HCT116 (cell line): ENCODE results near the gene GTPBP2.

Source experiments
- CEBPB ChIP-seq: IDR thresholded peaks from 2 replicates; pipeline ENCODE4 v1.6.1; 2012; ENCODE audit warnings: low read depth
- EZH2 ChIP-seq: fragments of 200-600 bp; sonication (generic); IDR thresholded peaks from 2 replicates; pipeline ENCODE4 v1.6.1; 2017; ENCODE audit warnings: antibody characterized with exemption, mixed run types
- EZH2phosphoT487 ChIP-seq: fragments of 200-600 bp; IDR thresholded peaks from 2 replicates; pipeline ENCODE4 v1.6.1; 2018; ENCODE audit warnings: antibody characterized with exemption, borderline replicate concordance
- JUND ChIP-seq: IDR thresholded peaks from 2 replicates; pipeline ENCODE4 v1.6.1; 2012
- POLR2A ChIP-seq: IDR thresholded peaks from 2 replicates; pipeline ENCODE4 v1.7.0; 2011; ENCODE audit warnings: borderline replicate concordance; ENCODE audit not compliant: insufficient read depth, insufficient read length; ENCODE audit errors: extremely low read depth
- POLR2AphosphoS5 ChIP-seq: IDR thresholded peaks from 2 replicates; pipeline ENCODE4 v1.6.1; 2011; ENCODE audit warnings: mild to moderate bottlenecking, low read depth, low read length, moderate library complexity
- SIN3A ChIP-seq: IDR thresholded peaks from 2 replicates; pipeline ENCODE4 v1.6.1; 2012; ENCODE audit warnings: low read depth
- SP1 ChIP-seq: IDR thresholded peaks from 2 replicates; pipeline ENCODE4 v1.6.1; 2012; ENCODE audit warnings: low read depth
- TCF7L2 ChIP-seq: IDR thresholded peaks from 2 replicates; pipeline ENCODE4 v1.7.0; 2011; ENCODE audit warnings: borderline replicate concordance, inconsistent platforms; ENCODE audit not compliant: insufficient read depth, insufficient read length; ENCODE audit errors: extremely low read depth
- YY1 ChIP-seq: IDR thresholded peaks from 2 replicates; pipeline ENCODE4 v1.6.1; 2011; ENCODE audit warnings: low read length, low read depth, moderate library complexity, mild to moderate bottlenecking; ENCODE audit not compliant: insufficient replicate concordance; ENCODE audit errors: extremely low read depth
- ZNF274 ChIP-seq: fragments of 200-500 bp; sonication (Bioruptor generic); IDR thresholded peaks from 2 replicates; pipeline ENCODE4 v1.6.1; 2014; ENCODE audit warnings: mild to moderate bottlenecking, low read depth, low read length, inconsistent platforms
- TF ChIP-seq, protein P1 (sequence below): IDR thresholded peaks from 2 replicates; pipeline ENCODE4 v1.6.1; 2012
- TF ChIP-seq, protein P2 (sequence below): IDR thresholded peaks from 2 replicates; pipeline ENCODE4 v1.6.1; 2012; ENCODE audit warnings: low read depth
- TF ChIP-seq, protein P3 (sequence below), 3 experiments: fragments of 200-600 bp in 1 of 3; sonication (generic) in 1 of 3; IDR thresholded peaks in 2 of 3; conservative IDR thresholded peaks in 1 of 3; 2 replicates each; pipeline ENCODE4 v1.5.1; 2012 to 2017; ENCODE audit warnings: low read depth in 2 of 3, low read length in 2 of 3, antibody characterized with exemption in 1 of 3, borderline replicate concordance in 1 of 3, control low read depth in 1 of 3, mild to moderate bottlenecking in 1 of 3, mixed read lengths in 1 of 3, mixed run types in 1 of 3, moderate library complexity in 1 of 3; ENCODE audit not compliant: insufficient read depth in 1 of 3

DNA sequence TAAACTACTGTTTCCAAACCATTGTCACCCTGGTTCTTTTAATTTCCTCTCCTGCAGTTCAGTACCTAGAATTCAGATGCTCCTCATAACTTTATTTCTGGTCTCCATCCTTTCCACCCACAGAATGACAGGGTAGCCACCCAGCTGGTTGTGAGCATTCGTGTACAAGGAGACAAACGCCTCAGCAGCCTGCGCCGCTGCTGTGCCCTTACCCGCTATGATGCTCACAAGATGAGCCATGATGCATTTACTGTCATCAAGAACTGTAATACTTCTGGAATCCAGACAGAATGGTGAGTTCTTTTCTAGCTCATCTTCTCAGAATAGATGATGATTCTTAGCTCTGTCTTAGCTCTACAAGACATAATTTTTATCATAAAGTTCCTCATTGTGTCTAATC lies 18.6 kb downstream of the GTPBP2 start:
- TF ChIP-seq EZH2 (no peak), POLR2A (no peak), TCF7L2 (no peak), POLR2AphosphoS5 (no peak), EZH2phosphoT487 (no peak), YY1 (no peak), SP1 (no peak), JUND (no peak), CEBPB (no peak), SIN3A (no peak), ZNF274 (no peak)
- TF ChIP-seq, protein P1, sequence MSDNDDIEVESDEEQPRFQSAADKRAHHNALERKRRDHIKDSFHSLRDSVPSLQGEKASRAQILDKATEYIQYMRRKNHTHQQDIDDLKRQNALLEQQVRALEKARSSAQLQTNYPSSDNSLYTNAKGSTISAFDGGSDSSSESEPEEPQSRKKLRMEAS, result no peak
- TF ChIP-seq, protein P2, sequence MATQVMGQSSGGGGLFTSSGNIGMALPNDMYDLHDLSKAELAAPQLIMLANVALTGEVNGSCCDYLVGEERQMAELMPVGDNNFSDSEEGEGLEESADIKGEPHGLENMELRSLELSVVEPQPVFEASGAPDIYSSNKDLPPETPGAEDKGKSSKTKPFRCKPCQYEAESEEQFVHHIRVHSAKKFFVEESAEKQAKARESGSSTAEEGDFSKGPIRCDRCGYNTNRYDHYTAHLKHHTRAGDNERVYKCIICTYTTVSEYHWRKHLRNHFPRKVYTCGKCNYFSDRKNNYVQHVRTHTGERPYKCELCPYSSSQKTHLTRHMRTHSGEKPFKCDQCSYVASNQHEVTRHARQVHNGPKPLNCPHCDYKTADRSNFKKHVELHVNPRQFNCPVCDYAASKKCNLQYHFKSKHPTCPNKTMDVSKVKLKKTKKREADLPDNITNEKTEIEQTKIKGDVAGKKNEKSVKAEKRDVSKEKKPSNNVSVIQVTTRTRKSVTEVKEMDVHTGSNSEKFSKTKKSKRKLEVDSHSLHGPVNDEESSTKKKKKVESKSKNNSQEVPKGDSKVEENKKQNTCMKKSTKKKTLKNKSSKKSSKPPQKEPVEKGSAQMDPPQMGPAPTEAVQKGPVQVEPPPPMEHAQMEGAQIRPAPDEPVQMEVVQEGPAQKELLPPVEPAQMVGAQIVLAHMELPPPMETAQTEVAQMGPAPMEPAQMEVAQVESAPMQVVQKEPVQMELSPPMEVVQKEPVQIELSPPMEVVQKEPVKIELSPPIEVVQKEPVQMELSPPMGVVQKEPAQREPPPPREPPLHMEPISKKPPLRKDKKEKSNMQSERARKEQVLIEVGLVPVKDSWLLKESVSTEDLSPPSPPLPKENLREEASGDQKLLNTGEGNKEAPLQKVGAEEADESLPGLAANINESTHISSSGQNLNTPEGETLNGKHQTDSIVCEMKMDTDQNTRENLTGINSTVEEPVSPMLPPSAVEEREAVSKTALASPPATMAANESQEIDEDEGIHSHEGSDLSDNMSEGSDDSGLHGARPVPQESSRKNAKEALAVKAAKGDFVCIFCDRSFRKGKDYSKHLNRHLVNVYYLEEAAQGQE, result no peak
- TF ChIP-seq, protein P3, sequence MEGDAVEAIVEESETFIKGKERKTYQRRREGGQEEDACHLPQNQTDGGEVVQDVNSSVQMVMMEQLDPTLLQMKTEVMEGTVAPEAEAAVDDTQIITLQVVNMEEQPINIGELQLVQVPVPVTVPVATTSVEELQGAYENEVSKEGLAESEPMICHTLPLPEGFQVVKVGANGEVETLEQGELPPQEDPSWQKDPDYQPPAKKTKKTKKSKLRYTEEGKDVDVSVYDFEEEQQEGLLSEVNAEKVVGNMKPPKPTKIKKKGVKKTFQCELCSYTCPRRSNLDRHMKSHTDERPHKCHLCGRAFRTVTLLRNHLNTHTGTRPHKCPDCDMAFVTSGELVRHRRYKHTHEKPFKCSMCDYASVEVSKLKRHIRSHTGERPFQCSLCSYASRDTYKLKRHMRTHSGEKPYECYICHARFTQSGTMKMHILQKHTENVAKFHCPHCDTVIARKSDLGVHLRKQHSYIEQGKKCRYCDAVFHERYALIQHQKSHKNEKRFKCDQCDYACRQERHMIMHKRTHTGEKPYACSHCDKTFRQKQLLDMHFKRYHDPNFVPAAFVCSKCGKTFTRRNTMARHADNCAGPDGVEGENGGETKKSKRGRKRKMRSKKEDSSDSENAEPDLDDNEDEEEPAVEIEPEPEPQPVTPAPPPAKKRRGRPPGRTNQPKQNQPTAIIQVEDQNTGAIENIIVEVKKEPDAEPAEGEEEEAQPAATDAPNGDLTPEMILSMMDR (IDR thresholded peaks at IDR 0.05 in 2 of 3, conservative IDR thresholded peaks at IDR 0.05 in 1 of 3; ENCODE audit: borderline replicate concordance in 1 of 3, insufficient read depth in 1 of 3, low read depth in 2 of 3, low read length in 2 of 3), result no peak
